Upper lobe of left lung (tissue), 4 donors: ENCODE results near the gene THNSL1.

Source experiments
- CTCF ChIP-seq, 6 experiments: fragments of 450-650 bp in 4 of 6; fragments of 200-600 bp in 2 of 6; sonication (generic) in 2 of 6; IDR thresholded peaks; one replicate each; pipeline ENCODE4 v1.5.1; 2016 to 2019; ENCODE audit warnings: antibody characterized with exemption in 6 of 6
- EP300 ChIP-seq, 4 donors: sonication (generic); formaldehyde crosslinking; IDR thresholded peaks; one replicate each; pipeline ENCODE4 v1.5.1; 2017; ENCODE audit warnings: antibody characterized with exemption in 4 of 4, control low read depth in 2 of 4
- POLR2A ChIP-seq, 4 donors: fragments of 450-650 bp; IDR thresholded peaks; one replicate each; pipeline ENCODE4 v1.5.1; 2016 to 2017; ENCODE audit warnings: antibody characterized with exemption in 4 of 4, mild to moderate bottlenecking in 2 of 4

DNA sequence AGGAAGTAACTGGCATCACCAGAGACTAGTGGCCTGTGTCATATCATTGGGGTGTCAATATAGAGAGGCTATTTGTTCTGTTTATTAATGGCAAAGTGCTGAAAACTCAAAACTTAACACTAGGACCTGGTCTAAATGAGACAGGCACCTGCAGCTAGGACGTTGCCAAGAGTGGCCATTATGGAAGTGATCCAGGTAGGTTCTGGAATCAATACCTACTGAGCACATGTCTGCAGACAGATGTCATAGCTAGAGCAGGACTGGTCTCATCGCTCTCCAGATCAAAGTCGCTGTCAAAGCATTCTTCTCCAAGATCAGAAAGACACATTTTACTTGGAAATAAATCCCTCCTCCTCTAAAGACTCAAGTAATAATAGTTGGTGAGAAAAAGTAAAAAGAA is 40.3 kb downstream of the THNSL1 start:
- no peak for TF ChIP-seq POLR2A (IDR thresholded peaks at IDR 0.05)
- TF ChIP-seq CTCF (IDR thresholded peaks at IDR 0.05): no peak
- TF ChIP-seq EP300 (IDR thresholded peaks at IDR 0.05): no peak
